Natural killer cell (primary cell): Measurements from ENCODE around the gene IFT81. TPM values are rescaled to one million over a fixed set of nuclear protein-coding genes. Genes with fewer than 3 reads are reported as not detected.

ENCODE experiments used
- ATAC-seq, 3 donors: fragments of 150-1000 bp in 2 of 3; fragments of 200-7000 bp in 1 of 3; cut with Tn5 transposase; 1 replicate in 1 of 3; 2 replicates in 2 of 3; pipeline ENCODE4 v1.10.0; 2021; ENCODE audit warnings: mild to moderate bottlenecking in 2 of 3, moderate library complexity in 2 of 3
- DNase-seq, 2 donors: peaks; one replicate each; pipeline versions ENCODE4 v3.0.0 to v3.0.0-alpha.2; 2013 to 2021; ENCODE audit warnings: mixed read lengths in 1 of 2
- H3K27ac ChIP-seq: one replicate; pipeline ENCODE4 v1.5.1; 2013; ENCODE audit warnings: mild to moderate bottlenecking, low read length
- H3K27me3 ChIP-seq: one replicate; pipeline ENCODE4 v1.6.1; 2013; ENCODE audit warnings: low read length; ENCODE audit not compliant: control insufficient read depth, insufficient read depth
- H3K36me3 ChIP-seq: one replicate; pipeline ENCODE4 v1.6.1; 2013; ENCODE audit warnings: low read length; ENCODE audit not compliant: control insufficient read depth, insufficient read depth
- H3K4me1 ChIP-seq: one replicate; pipeline ENCODE4 v1.6.1; 2013; ENCODE audit warnings: low read length; ENCODE audit not compliant: control insufficient read depth, insufficient read depth
- H3K4me3 ChIP-seq: one replicate; pipeline ENCODE4 v1.5.1; 2013; ENCODE audit warnings: low read length
- H3K9me3 ChIP-seq: one replicate; pipeline ENCODE4 v1.6.1; 2013; ENCODE audit warnings: low read length; ENCODE audit not compliant: control insufficient read depth, insufficient read depth
- H3K27ac Mint-ChIP-seq, 2 donors: one replicate each; pipeline ENCODE4 v1.8.0; 2022; ENCODE audit warnings: mild to moderate bottlenecking in 2 of 2, mixed read lengths in 2 of 2, moderate library complexity in 1 of 2
- H3K27me3 Mint-ChIP-seq, 2 donors: one replicate each; pipeline ENCODE4 v1.8.0; 2022; ENCODE audit warnings: low read depth in 2 of 2, mixed read lengths in 2 of 2
- H3K36me3 Mint-ChIP-seq: one replicate; pipeline ENCODE4 v1.8.0; 2022; ENCODE audit warnings: mixed read lengths
- H3K4me1 Mint-ChIP-seq, 2 donors: one replicate each; pipeline ENCODE4 v1.8.0; 2022; ENCODE audit warnings: mixed read lengths in 2 of 2
- H3K4me3 Mint-ChIP-seq: one replicate; pipeline ENCODE4 v1.8.0; 2022; ENCODE audit warnings: mild to moderate bottlenecking, moderate library complexity, mixed read lengths
- H3K9me3 Mint-ChIP-seq, 2 donors: one replicate each; pipeline ENCODE4 v1.8.0; 2022; ENCODE audit warnings: mixed read lengths in 2 of 2
- WGBS: methylation state at CpG from one replicate; pipeline ENCODE4 v1.1.7; 2013; ENCODE audit warnings: missing lambda C conversion rate; ENCODE audit not compliant: insufficient coverage; 5-methylcytosine and 5-hydroxymethylcytosine counted together
- intact Hi-C: fragments of 100-400 bp; cut with micrococcal nuclease; formaldehyde crosslinking; loops from one replicate; pipeline ENCODE4 v1.14.2; 2022
- total RNA-seq, 4 donors: library from RNA; stranded (reverse); fragments of 120-200 nt in 1 of 4; gene quantifications; one replicate each; pipeline versions ENCODE4 v1.2.3 to v1.2.4, GENCODE V29; 2013 to 2022
- TF ChIP-seq, protein P1 (sequence below): fragments of 200-600 bp; IDR thresholded peaks from one replicate; pipeline ENCODE4 v1.8.0; 2022; ENCODE audit warnings: antibody characterized with exemption

Gene IFT81
- total RNA-seq, 3 donors from 2014 or later (not counting 1 experiment from before 2014, with no cell fraction given): 0.61 to 1.4 (median 0.80) TPM

DNA sequence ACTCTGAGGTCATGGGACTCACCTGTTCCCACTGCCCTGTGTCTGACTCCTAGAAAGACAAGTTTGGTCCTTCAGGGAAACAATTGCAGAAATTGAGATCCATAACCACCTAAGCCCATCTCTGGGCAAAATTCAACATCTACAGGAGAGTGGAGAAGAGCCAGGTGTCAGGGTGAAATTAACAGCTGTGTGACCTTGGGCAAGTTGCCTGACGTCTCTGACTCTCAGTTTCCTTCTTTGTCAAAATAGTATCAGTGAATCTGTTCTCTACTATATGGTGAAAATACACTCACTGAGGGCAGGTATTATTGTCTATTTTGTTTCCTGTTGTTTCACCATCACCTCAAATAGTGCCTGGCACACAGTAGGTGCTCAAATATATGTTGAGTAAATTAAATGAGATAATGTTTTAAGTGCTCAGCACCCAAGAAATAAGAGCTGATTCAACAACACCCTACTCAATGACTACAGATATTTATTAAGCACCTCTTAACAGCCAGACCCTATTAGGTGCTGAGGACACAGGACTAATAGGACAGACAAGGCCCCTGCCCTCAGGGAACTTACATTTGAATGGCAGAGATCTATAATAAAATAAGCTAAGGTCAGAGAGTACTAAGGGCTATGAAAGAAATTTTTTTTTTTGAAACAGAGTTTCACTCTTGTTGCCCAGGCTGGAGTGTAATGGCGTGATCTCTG lies 14.2 kb upstream of the IFT81 start:
- Histone ChIP-seq H3K36me3 (no peaks in the 10 kb centered on the region), H3K27me3 (no peaks in the 10 kb centered on the region), H3K4me1 (no peaks in the 10 kb centered on the region), H3K9me3 (no peaks in the 10 kb centered on the region), H3K27ac (no peak overlapping the region), H3K4me3 (no peak overlapping the region)
- DNase-seq: no peak
- intact Hi-C loops: no loop called here
- no peak for ATAC-seq
- Mint-ChIP-seq H3K27me3 (peaks cover 5 to 7% of the 10 kb centered on the region in 2 donors), H3K27ac (no peak overlapping the region), H3K36me3 (no peaks in the 10 kb centered on the region), H3K4me3 (no peak overlapping the region), H3K9me3 (no peaks in the 10 kb centered on the region), H3K4me1 (no peaks in the 10 kb centered on the region)
- WGBS: 60% methylated on average over 1 of the region's 2 CpGs
- TF ChIP-seq, protein P1, sequence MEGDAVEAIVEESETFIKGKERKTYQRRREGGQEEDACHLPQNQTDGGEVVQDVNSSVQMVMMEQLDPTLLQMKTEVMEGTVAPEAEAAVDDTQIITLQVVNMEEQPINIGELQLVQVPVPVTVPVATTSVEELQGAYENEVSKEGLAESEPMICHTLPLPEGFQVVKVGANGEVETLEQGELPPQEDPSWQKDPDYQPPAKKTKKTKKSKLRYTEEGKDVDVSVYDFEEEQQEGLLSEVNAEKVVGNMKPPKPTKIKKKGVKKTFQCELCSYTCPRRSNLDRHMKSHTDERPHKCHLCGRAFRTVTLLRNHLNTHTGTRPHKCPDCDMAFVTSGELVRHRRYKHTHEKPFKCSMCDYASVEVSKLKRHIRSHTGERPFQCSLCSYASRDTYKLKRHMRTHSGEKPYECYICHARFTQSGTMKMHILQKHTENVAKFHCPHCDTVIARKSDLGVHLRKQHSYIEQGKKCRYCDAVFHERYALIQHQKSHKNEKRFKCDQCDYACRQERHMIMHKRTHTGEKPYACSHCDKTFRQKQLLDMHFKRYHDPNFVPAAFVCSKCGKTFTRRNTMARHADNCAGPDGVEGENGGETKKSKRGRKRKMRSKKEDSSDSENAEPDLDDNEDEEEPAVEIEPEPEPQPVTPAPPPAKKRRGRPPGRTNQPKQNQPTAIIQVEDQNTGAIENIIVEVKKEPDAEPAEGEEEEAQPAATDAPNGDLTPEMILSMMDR: no peak

DNA sequence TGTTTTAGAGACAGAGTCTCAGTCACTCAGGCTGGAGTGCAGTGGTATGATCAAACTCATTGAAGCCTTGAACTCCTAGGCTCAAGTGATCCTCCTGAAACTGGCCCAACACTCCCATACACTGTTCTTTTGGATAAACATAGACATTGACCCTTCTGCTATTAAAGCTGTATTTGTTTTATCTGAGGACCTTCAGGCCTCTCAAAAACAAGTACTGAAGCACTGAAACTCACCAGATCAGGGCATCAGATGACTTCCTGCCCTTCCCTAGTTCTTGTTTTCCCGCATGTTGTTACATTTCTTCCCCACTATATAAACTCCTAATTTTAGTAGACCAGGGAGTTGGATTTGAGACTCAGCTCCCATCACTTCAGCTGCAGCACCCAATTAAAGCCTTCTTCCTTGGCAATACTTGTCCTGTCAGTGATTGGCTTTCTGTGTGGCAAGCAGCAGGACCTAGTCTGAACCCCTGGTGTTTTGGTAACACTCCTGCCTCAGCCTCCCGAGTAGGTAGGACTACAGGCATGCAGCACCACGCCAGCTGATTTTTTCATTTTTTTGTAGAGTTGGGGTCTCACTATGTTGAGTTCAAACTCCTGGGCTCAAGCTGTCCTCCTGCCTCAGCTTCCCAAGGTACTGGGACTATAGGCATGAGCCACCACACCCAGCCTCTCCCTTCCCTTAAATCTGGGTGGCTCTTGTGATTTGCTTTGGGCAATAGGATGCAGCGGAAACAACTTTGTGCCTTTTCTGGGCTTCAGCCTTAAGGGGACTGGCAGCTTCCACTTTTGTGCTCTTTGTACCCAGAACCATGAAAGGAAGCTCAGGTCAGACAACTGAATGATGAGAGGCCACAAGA lies 12.5 kb upstream of the IFT81 start:
- 88% methylated on average over 4 of the region's 4 CpGs for WGBS
- Mint-ChIP-seq H3K4me3 (no peak overlapping the region), H3K36me3 (no peaks in the 10 kb centered on the region), H3K27me3 (peaks cover 2 to 7% of the 10 kb centered on the region in 2 donors), H3K9me3 (no peaks in the 10 kb centered on the region), H3K4me1 (no peaks in the 10 kb centered on the region), H3K27ac (no peak overlapping the region)
- Histone ChIP-seq H3K27ac (no peak overlapping the region), H3K27me3 (no peaks in the 10 kb centered on the region), H3K9me3 (no peaks in the 10 kb centered on the region), H3K36me3 (no peaks in the 10 kb centered on the region), H3K4me1 (no peaks in the 10 kb centered on the region), H3K4me3 (no peak overlapping the region)
- ATAC-seq (no peak), DNase-seq (no peak)
- TF ChIP-seq, protein P1: no peak
- intact Hi-C loops: no loop called here

DNA sequence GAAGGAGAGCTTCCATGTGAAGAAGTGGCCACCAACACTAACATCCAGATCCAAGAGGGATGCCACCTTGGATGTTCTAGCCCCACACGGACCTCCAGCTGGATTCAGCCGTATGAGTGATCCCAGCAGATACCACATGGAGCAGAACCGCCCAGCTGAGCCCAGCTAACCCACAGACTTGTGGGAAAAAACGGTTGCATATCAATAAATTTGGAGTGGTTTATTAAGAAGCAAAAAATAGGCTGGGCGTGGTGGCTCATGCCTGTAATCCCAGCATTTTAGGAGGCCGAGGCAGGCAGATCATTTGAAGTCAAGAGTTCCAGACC lies 11.9 kb upstream of the IFT81 start:
- no peaks in the 10 kb centered on the region for H3K9me3 Mint-ChIP-seq
- no peak for ATAC-seq
- intact Hi-C loops: no loop called here

More for the DNA sequence above, 11.9 kb upstream of the IFT81 start:
- no peaks in the 10 kb centered on the region for H3K36me3 ChIP-seq
- no peaks in the 10 kb centered on the region for H3K4me1 Mint-ChIP-seq
- H3K9me3 ChIP-seq: no peaks in the 10 kb centered on the region
- TF ChIP-seq, protein P1: no peak
- 89% methylated on average over 6 of the region's 6 CpGs for WGBS
- H3K27ac Mint-ChIP-seq: no peak overlapping the region
- no peaks in the 10 kb centered on the region for H3K27me3 ChIP-seq
- H3K27me3 Mint-ChIP-seq: peaks cover 2 to 7% of the 10 kb centered on the region in 2 donors
- H3K4me3 Mint-ChIP-seq: no peak overlapping the region
- H3K36me3 Mint-ChIP-seq: no peaks in the 10 kb centered on the region
- DNase-seq: no peak
- no peak overlapping the region for H3K4me3 ChIP-seq
- H3K4me1 ChIP-seq: no peaks in the 10 kb centered on the region
- no peak overlapping the region for H3K27ac ChIP-seq
